HK-2 (cell line): ENCODE measurements around the gene CDYL.

Source experiments
- DNase-seq: peaks from one replicate; pipeline ENCODE4 v3.0.0-alpha.2; 2018; ENCODE audit not compliant: unreplicated experiment

Gene CDYL, protein sequence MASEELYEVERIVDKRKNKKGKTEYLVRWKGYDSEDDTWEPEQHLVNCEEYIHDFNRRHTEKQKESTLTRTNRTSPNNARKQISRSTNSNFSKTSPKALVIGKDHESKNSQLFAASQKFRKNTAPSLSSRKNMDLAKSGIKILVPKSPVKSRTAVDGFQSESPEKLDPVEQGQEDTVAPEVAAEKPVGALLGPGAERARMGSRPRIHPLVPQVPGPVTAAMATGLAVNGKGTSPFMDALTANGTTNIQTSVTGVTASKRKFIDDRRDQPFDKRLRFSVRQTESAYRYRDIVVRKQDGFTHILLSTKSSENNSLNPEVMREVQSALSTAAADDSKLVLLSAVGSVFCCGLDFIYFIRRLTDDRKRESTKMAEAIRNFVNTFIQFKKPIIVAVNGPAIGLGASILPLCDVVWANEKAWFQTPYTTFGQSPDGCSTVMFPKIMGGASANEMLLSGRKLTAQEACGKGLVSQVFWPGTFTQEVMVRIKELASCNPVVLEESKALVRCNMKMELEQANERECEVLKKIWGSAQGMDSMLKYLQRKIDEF

DNA sequence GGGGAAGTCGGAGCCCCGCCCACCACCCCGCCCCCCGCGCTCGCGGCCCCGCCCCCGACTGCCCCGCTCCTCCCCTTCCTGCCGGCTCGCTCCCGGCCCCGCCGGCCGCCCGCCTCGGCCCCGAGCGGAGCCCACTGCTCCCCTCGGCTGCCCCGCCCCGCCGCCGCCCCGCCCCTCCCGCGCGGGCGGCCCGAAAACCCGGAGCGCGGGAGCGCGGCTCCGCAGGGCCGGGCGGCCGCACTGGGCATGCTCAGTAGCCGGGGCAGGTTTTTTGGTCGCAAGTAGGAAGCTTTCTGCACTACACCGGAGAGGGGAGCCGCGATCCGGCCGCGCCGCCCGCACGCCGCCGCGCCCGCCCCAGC is at the start of gene CDYL:
CDYL (plus strand) TSS at position 274 of the 362 bp plus-strand sequence. CDS start 380 bp downstream, outside the sequence.
- DNase-seq, result peak; percentile 83

- DNase-seq, result no peak
These were observed 49.6 kb upstream of the CDYL start for GRCh38 chr6:4726645-4727044.

DNA sequence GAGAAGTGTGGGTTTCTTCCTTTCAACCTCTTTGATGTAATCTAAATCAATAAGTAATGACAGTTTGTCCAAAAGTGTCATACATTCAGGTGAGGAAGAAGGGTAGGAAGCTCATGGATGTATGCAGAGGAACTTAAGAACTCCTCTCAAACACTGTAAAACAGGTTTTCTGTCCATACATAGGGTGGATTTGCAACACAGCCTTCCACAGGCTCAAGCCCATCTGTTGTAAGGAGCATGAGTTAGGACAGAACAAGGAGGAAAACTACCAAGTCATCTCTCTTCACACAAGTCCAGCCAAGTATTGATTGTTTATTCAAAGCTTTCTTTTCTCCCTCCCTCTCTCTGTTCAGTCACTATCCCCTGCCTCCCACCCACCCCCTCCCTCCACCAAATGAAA is 49.0 kb upstream of the CDYL start:
- no peak for DNase-seq

DNA sequence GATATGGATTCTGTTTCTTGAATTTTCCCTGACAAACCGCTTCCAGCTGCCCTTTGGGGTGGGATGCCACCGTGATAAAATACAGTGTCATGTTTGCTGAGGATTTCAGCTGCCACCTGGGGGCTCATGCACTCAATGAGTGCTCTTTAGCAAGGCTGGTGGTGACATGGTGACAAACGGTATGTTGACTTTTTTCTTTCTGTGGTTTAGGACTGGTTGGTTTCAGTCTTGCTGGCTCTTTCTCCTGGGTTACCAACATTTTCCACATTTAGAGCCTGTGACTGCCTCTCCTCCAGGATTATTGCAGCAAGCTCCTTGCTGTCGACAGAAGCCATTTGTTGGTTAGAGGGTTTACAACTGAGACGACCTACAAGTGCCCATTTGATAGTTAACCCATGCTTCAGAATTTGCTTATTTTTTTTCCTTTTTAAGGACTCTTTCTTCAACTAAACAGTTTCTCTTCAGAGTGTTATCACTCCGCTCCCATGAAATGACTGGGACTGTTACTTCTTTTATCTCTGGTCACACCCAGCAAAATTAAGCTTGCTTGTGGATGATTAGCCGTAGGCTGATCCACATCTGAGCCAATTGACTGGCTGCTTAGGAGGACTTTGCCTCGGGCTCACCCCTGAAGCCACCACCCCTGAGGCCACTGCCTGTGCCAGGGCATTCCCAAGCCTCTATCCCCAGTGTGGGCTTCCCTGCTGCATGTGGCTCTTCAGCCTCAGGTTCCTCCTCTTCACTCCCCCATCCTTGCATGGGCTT is 48.4 kb upstream of the CDYL start:
- no peak for DNase-seq

GRCh38 chr6:4728436-4728769 is 47.8 kb upstream of the CDYL start:
- DNase-seq, result no peak

- DNase-seq, result no peak
These were observed 47.3 kb upstream of the CDYL start for GRCh38 chr6:4728926-4729325.

DNA sequence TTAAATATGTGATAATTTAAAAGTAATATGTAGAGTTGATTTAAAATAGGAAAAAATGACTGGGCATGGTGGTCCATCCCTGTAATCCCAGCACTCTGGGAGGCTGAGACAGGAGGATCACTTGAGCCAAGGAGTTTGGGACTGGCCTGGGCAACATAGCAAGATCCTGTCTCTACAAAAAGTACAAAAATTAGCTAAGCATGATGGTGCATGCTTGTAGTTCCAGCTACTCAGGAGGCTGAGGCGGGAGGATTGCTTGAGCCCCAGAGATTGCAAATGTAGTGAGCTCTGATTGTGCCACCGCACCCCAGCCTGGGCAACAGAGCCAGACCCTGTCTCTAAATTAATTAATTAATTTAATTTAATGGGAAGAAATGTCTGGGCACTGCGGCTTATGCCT is 44.2 kb upstream of the CDYL start:
- no peak for DNase-seq

- peak; percentile 81 for DNase-seq
These were observed 43.4 kb upstream of the CDYL start for GRCh38 chr6:4732691-4733315.

DNA sequence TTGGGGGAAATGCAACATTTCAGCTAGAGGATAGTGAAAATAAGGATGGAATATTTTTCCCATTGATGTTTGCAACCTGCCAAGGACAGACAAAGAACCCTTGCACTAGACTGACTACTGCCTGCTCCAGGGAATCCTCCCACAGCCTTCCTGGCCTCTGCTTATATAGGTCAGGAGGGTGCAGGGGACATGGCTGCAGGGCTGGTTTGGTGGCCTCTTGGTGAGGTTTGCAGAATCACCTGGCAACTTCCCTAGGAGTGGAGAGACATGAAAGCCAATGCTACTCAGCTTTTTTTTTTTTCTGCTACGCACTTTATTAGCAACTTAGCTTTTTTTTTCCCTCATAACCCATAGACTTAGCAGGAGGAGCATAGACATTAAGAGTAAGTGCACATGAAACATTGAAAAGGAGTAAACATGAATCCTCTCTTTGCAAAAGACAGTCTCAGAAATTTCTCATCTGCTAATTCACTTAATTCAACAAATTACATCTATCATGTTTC is 39.8 kb upstream of the CDYL start:
- no peak for DNase-seq

DNA sequence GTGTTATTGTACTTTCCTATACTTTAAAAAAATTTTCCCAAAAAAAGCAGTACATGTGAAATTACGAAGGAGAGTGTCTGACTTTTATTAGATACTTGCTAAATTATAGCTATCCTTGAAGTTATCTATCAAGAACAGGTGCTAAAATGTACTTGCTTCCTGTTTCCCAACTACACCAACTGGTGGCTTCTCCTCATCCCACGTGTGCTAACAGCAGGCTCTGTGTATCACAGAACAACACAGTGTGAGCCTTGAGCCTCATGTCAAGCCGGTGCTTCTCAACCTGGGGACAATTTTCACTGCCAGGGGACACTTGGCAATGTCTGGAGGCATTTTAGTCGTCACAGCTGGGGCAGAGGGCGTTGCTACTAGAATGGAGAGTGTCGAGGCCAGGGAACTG is 36.2 kb upstream of the CDYL start:
- no peak for DNase-seq

- no peak for DNase-seq
These were observed 33.1 kb upstream of the CDYL start for GRCh38 chr6:4743062-4743461.

- no peak for DNase-seq
These were observed 32.3 kb upstream of the CDYL start for GRCh38 chr6:4743926-4744325.

DNA sequence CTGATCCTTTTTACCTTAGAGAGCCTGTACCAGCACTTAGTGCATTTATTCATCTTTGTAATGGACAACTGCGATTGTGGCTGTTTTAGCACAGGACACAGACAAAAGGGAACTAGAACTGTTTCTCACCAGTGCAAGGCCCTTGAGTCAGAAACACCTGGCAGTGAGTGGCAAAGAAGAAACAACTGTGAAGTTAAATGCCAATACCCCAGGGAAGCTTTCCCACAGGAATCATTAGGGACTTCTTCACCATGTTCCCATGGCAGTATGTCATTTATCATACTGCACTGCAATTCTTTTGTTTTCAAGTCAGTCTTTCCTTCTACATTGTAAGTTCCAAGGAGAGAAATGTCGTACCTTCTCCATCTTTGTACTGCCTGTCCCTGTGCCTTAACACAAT is 28.6 kb upstream of the CDYL start:
- no peak for DNase-seq

GRCh38 chr6:4751823-4752464 is 24.3 kb upstream of the CDYL start:
- DNase-seq, result no peak

GRCh38 chr6:4756247-4756646 is 20.0 kb upstream of the CDYL start:
- no peak for DNase-seq

- DNase-seq, result no peak
These were observed 16.2 kb upstream of the CDYL start for GRCh38 chr6:4759997-4760396.

- DNase-seq, result no peak
These were observed 15.4 kb upstream of the CDYL start for GRCh38 chr6:4760773-4761172.

GRCh38 chr6:4762294-4762693 is 13.9 kb upstream of the CDYL start:
- no peak for DNase-seq

GRCh38 chr6:4763921-4764320 is 12.3 kb upstream of the CDYL start:
- no peak for DNase-seq

DNA sequence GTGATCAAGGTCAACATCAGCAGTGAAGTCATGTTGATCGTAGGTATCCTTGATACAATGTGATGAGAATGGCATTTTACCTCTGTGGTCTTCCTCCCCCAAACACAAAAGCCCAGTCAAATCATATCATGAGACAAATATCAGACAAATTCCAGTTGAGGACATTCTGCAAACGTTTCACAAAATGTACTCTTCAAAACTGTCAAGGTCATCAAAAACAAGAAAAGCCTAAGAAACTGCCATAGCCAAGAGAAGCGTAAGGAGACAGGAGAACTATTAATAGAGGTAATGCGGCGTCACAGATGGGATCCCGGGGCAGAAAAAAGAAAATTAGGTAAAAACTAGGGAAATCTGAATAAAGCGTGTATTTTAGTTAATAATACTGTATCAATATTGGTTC is 7.4 kb upstream of the CDYL start:
- DNase-seq, result no peak

DNA sequence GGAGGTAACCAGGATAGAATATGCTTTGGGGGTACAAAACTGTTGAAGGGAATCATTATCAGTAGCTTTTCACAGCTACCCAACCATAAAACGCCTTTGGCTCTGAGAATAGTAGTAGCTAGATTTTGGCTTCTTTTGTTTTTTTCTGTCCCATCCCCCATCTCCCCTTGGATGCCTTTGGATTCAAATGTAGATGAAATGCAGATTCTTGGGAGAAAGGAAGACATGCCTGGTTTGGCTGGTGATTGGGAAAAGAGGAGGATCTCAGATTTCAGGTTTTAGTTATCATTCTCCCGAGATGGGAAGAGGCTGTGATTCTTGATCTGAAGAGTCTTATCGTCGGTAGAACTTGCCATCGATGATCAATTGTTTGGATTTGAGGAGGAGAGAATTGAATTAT is 3.5 kb upstream of the CDYL start:
- no peak for DNase-seq

- no peak for DNase-seq
These were observed 3.0 kb upstream of the CDYL start for GRCh38 chr6:4773181-4773580.
